Adrenal gland (tissue), 5 donors: Measurements from ENCODE around the gene PTPRO.

Source experiments
- CTCF ChIP-seq, 6 experiments: fragments of 450-650 bp in 4 of 6; fragments of 200-600 bp in 2 of 6; sonication (generic) in 1 of 6; IDR thresholded peaks; 1 replicate in 5 of 6; 2 replicates in 1 of 6; pipeline versions ENCODE4 v1.5.1 to v1.8.0; 2016 to 2021; ENCODE audit warnings: antibody characterized with exemption in 6 of 6, mild to moderate bottlenecking in 2 of 6, moderate library complexity in 1 of 6
- POLR2A ChIP-seq, 2 donors: fragments of 450-650 bp; IDR thresholded peaks; one replicate each; pipeline ENCODE4 v1.6.1; 2017; ENCODE audit warnings: antibody characterized with exemption in 2 of 2, mild to moderate bottlenecking in 2 of 2, moderate library complexity in 1 of 2
- donor health status: DM: no; HTN: no; CAD: no.

GRCh38 chr12:15497671-15498292, 175.5 kb downstream of the PTPRO start:
- TF ChIP-seq CTCF (IDR thresholded peaks at IDR 0.05) (no peak), POLR2A (IDR thresholded peaks at IDR 0.05) (no peak)
